MG63 (cell line): Measurements from ENCODE around the gene CYGB. TPM values are rescaled to one million over a fixed set of nuclear protein-coding genes. Genes with fewer than 3 reads are reported as not detected.
"Not testable (repeated sequence)": the region's sequence is repeated elsewhere in the genome, so short reads cannot be mapped to it uniquely, and the experiment has no call there.

Source experiments
- DNase-seq: peaks from one replicate; pipeline ENCODE4 v3.0.0-alpha.2; 2020
- H3K27me3 ChIP-seq: fragments of 250-450 bp; sonication (Bioruptor Pico); 2 replicates; pipeline ENCODE4 v1.5.1; 2020; ENCODE audit warnings: mild to moderate bottlenecking, moderate library complexity
- H3K36me3 ChIP-seq: fragments of 250-450 bp; sonication (Bioruptor Pico); 2 replicates; pipeline ENCODE4 v1.5.1; 2020; ENCODE audit warnings: mild to moderate bottlenecking, moderate library complexity
- H3K4me3 ChIP-seq: fragments of 250-450 bp; sonication (Bioruptor Pico); 2 replicates; pipeline ENCODE4 v1.5.1; 2020; ENCODE audit warnings: mild to moderate bottlenecking, moderate library complexity
- H3K9me3 ChIP-seq: fragments of 250-450 bp; sonication (Bioruptor Pico); 2 replicates; pipeline ENCODE4 v1.5.1; 2020; ENCODE audit warnings: mild to moderate bottlenecking, moderate library complexity
- total RNA-seq: library from RNA; depleted of rRNA; stranded (reverse); fragments of >200 nt; shearing (Covaris generic); gene quantifications from 2 replicates; pipeline ENCODE4 v1.2.3, GENCODE V29; 2014; ENCODE audit warnings: low replicate concordance

The CYGB gene
- total RNA-seq, 1 experiment from 2014 or later = 14.0 TPM

- peak overlapping the region; percentile 90 for H3K4me3 ChIP-seq
These were observed 22.0 kb upstream of the CYGB start for GRCh38 chr17:76559460-76559859.

GRCh38 chr17:76558198-76559095, 20.9 kb upstream of the CYGB start:
- Histone ChIP-seq H3K36me3 (peaks cover 54% of the 10 kb centered on the region), H3K9me3 (no peaks in the 10 kb centered on the region), H3K4me3 (peak overlapping the region; percentile 90), H3K27me3 (no peaks in the 10 kb centered on the region)
- DNase-seq = no peak

More at GRCh38 chr17:76559460-76559859, 22.0 kb upstream of the CYGB start:
- peaks cover 57% of the 10 kb centered on the region for H3K36me3 ChIP-seq
- DNase-seq, H3K27me3 ChIP-seq, H3K9me3 ChIP-seq: not testable (repeated sequence)

- Histone ChIP-seq H3K4me3 (peak overlapping the region; percentile 90), H3K36me3 (peaks cover 48% of the 10 kb centered on the region), H3K27me3 (no peaks in the 10 kb centered on the region), H3K9me3 (no peaks in the 10 kb centered on the region)
- peak; percentile 96 for DNase-seq
These were observed 20.1 kb upstream of the CYGB start for GRCh38 chr17:76557368-76558197.

GRCh38 chr17:76556765-76557367, 19.4 kb upstream of the CYGB start:
- peak overlapping the region; percentile 90 for H3K4me3 ChIP-seq
- H3K9me3 ChIP-seq = no peaks in the 10 kb centered on the region
- peaks cover 44% of the 10 kb centered on the region for H3K36me3 ChIP-seq
- no peak for DNase-seq
- no peaks in the 10 kb centered on the region for H3K27me3 ChIP-seq

- H3K9me3 ChIP-seq = no peaks in the 10 kb centered on the region
- H3K27me3 ChIP-seq = no peaks in the 10 kb centered on the region
- peaks cover 17% of the 10 kb centered on the region for H3K36me3 ChIP-seq
- H3K4me3 ChIP-seq = no peak overlapping the region
- no peak for DNase-seq
These were observed 16.6 kb upstream of the CYGB start for GRCh38 chr17:76554131-76554530.

- H3K36me3 ChIP-seq = peaks cover 9% of the 10 kb centered on the region
- H3K27me3 ChIP-seq = no peaks in the 10 kb centered on the region
- no peak for DNase-seq
- no peaks in the 10 kb centered on the region for H3K9me3 ChIP-seq
- H3K4me3 ChIP-seq = no peak overlapping the region
These were observed 15.8 kb upstream of the CYGB start for GRCh38 chr17:76553178-76553908.

GRCh38 chr17:76551685-76552084, 14.2 kb upstream of the CYGB start:
- no peak for DNase-seq
- H3K36me3 ChIP-seq = peaks cover 2% of the 10 kb centered on the region; the same call in 1 of the 2 replicates
- H3K4me3 ChIP-seq = no peak overlapping the region
- H3K27me3 ChIP-seq = no peaks in the 10 kb centered on the region
- no peaks in the 10 kb centered on the region for H3K9me3 ChIP-seq

- no peaks in the 10 kb centered on the region for H3K27me3 ChIP-seq
- H3K36me3 ChIP-seq = peaks cover 2% of the 10 kb centered on the region; the same call in 1 of the 2 replicates
- H3K4me3 ChIP-seq = no peak overlapping the region
- DNase-seq = no peak
- no peaks in the 10 kb centered on the region for H3K9me3 ChIP-seq
These were observed 13.5 kb upstream of the CYGB start for GRCh38 chr17:76550712-76551615.

- no peak for DNase-seq
- Histone ChIP-seq H3K27me3 (no peaks in the 10 kb centered on the region), H3K36me3 (0 out of 2 replicates have a peak, but pooled peaks cover 3% of the 10 kb centered on the region), H3K4me3 (no peak overlapping the region), H3K9me3 (no peaks in the 10 kb centered on the region)
These were observed 12.0 kb upstream of the CYGB start for GRCh38 chr17:76549539-76549938.

GRCh38 chr17:76549215-76549518, 11.7 kb upstream of the CYGB start:
- H3K27me3 ChIP-seq = no peaks in the 10 kb centered on the region
- DNase-seq = no peak

GRCh38 chr17:76548378-76549214, 11.1 kb upstream of the CYGB start:
- Histone ChIP-seq H3K36me3 (0 out of 2 replicates have a peak, but pooled peaks cover 3% of the 10 kb centered on the region), H3K9me3 (no peaks in the 10 kb centered on the region), H3K27me3 (no peaks in the 10 kb centered on the region), H3K4me3 (no peak overlapping the region)
- DNase-seq = no peak

More at GRCh38 chr17:76549215-76549518, 11.7 kb upstream of the CYGB start:
- no peaks in the 10 kb centered on the region for H3K9me3 ChIP-seq
- 0 out of 2 replicates have a peak, but pooled peaks cover 3% of the 10 kb centered on the region for H3K36me3 ChIP-seq
- no peak overlapping the region for H3K4me3 ChIP-seq

GRCh38 chr17:76547642-76548202, 10.2 kb upstream of the CYGB start:
- Histone ChIP-seq H3K36me3 (0 out of 2 replicates have a peak, but pooled peaks cover 3% of the 10 kb centered on the region), H3K4me3 (no peak overlapping the region), H3K9me3 (no peaks in the 10 kb centered on the region), H3K27me3 (no peaks in the 10 kb centered on the region)
- DNase-seq = no peak

GRCh38 chr17:76547183-76547641, 9.7 kb upstream of the CYGB start:
- no peaks in the 10 kb centered on the region for H3K9me3 ChIP-seq
- H3K4me3 ChIP-seq = no peak overlapping the region
- 0 out of 2 replicates have a peak, but pooled peaks cover 3% of the 10 kb centered on the region for H3K36me3 ChIP-seq
- DNase-seq = peak; percentile 91
- no peaks in the 10 kb centered on the region for H3K27me3 ChIP-seq

GRCh38 chr17:76546556-76547182, 9.2 kb upstream of the CYGB start:
- no peak overlapping the region for H3K4me3 ChIP-seq
- H3K27me3 ChIP-seq = no peaks in the 10 kb centered on the region
- peak; percentile 96 for DNase-seq
- H3K36me3 ChIP-seq = 0 out of 2 replicates have a peak, but pooled peaks cover 3% of the 10 kb centered on the region
- no peaks in the 10 kb centered on the region for H3K9me3 ChIP-seq
